Measurements from ENCODE around the gene SSR4. TPM values are rescaled to one million over a fixed set of nuclear protein-coding genes. Genes with fewer than 3 reads are reported as not detected.

The SSR4 gene
- total and polyA plus RNA-seq, 2 of the 13 experiments (the other 11 are each of a cell fraction or from before 2014, with no cell fraction given), result 214 to 288 TPM

DNA sequence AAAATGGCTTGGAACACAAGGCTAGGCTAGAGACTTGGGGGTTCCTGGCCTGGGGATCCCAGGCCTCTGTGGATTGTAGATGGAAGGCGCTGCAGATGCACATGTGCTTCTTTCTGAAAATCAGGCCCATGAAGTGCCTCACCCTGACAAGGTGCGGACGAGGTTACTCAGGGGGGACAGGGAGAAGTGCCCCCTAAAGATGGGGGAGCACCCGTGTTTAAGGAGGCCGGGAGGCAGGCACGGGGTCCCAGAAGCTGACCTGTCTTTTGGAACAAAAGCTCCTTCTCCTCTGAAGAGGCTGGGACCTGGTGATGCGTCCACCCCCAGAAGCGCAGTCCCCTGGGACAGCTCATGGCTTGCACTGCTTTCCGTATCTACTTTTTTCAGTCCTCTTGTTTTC is 33.4 kb downstream of the SSR4 start:
- Histone ChIP-seq H4K20me1 (ENCODE audit: insufficient read depth, low read length) (no peaks in the 10 kb centered on the region), H3K4me3 (replicated peaks in 1 of 3; ENCODE audit: insufficient read depth in 1 of 3, low read depth in 2 of 3, low read length in 3 of 3) (no peak overlapping the region), H3K36me3 (replicated peaks in 1 of 2; ENCODE audit: control insufficient read depth in 1 of 2, insufficient read depth in 2 of 2, low read length in 2 of 2) (no peaks in the 10 kb centered on the region), H3K27ac (ENCODE audit: extremely low read length, insufficient read depth, low read length) (no peak overlapping the region), H3K79me2 (ENCODE audit: insufficient read depth, low read length) (no peaks in the 10 kb centered on the region), H3K27me3 (ENCODE audit: control insufficient read depth in 1 of 2, insufficient read depth in 2 of 2, low read length in 2 of 2) (peaks cover 4 to 42% of the 10 kb centered on the region in 2 experiments; a peak in 4 of 5 replicates), H3K9me3 (ENCODE audit: low read length) (no peaks in the 10 kb centered on the region), H3K9ac (ENCODE audit: insufficient read depth, low read depth, low read length) (no peak overlapping the region), H2AFZ (ENCODE audit: low read length) (no peak overlapping the region), H3K4me1 (ENCODE audit: insufficient read depth, low read length) (no peaks in the 10 kb centered on the region), H3K4me2 (ENCODE audit: low read depth, low read length) (no peak overlapping the region)
- ATAC-seq (no peak), FAIRE-seq (no peak), DNase-seq (ENCODE audit: low spot score) (no peak)
- 90% methylated on average over 2 of the region's 9 CpGs for WGBS (ENCODE audit: low lambda C conversion rate)
- BruUV-seq (replicated peaks), result no TSS peak
- no peak for TF ChIP-seq ZFP41 (CRISPR knock-in tag; IDR thresholded peaks at IDR 0.05; ENCODE audit: borderline replicate concordance)
- TF ChIP-seq SYNCRIP (IDR thresholded peaks at IDR 0.05; ENCODE audit: insufficient read depth, low read depth, low read length), result no peak
- TF ChIP-seq, protein P1, sequence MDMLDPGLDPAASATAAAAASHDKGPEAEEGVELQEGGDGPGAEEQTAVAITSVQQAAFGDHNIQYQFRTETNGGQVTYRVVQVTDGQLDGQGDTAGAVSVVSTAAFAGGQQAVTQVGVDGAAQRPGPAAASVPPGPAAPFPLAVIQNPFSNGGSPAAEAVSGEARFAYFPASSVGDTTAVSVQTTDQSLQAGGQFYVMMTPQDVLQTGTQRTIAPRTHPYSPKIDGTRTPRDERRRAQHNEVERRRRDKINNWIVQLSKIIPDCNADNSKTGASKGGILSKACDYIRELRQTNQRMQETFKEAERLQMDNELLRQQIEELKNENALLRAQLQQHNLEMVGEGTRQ (IDR thresholded peaks at IDR 0.05; ENCODE audit: low read depth, low read length), result no peak
- TF ChIP-seq, protein P1 (CRISPR knock-in tag; IDR thresholded peaks at IDR 0.05; ENCODE audit: borderline replicate concordance), result no peak
- in situ Hi-C loops (cut with HindIII; ENCODE audit: extremely low pct_ligation_motif_present, low pct_unique_long_range_greater_than_20kb) (no loop called here), intact Hi-C loops (cut with micrococcal nuclease; ENCODE audit: unreplicated experiment) (no loop called here)
- ChIA-PET CTCF (ENCODE audit: low intra/inter-chr PET ratio, low total read pairs) (no interaction called here), POLR2A (no interaction called here)

DNA sequence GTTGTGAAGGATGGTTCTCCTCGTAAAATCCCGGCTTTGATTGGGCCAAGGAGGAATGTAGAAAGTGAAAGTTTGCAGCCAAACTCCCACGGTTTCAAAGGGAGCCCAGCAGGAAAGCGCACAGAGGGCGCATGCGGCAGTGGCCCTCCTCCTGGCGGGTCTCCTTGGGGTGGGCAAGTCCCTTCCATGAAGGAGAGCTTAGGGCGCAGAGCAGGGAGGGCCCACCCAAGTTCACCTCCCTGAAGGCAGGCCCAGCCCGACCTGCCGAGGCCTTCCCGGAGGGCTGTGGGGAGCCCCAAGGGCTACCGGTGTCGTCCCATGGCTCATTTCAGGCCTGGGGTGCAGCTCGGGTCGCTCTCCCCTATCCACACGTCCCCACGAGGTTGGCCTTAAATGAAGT is 33.8 kb downstream of the SSR4 start:
- no peak overlapping the region for H3K4me3 ChIP-seq (replicated peaks in 1 of 3; ENCODE audit: insufficient read depth in 1 of 3, low read depth in 2 of 3, low read length in 3 of 3)
- DNase-seq (ENCODE audit: low spot score) (no peak), FAIRE-seq (no peak), ATAC-seq (no peak)
- no peak overlapping the region for H3K4me2 ChIP-seq (ENCODE audit: low read depth, low read length)
- H2AFZ ChIP-seq (ENCODE audit: low read length), result no peak overlapping the region
- CTCF ChIA-PET (ENCODE audit: low intra/inter-chr PET ratio, low total read pairs), result no interaction called here
- H3K27ac ChIP-seq (ENCODE audit: extremely low read length, insufficient read depth, low read length), result no peak overlapping the region
- in situ Hi-C loops (cut with HindIII; ENCODE audit: extremely low pct_ligation_motif_present, low pct_unique_long_range_greater_than_20kb) (no loop called here), intact Hi-C loops (cut with micrococcal nuclease; ENCODE audit: unreplicated experiment) (no loop called here)
- H3K9ac ChIP-seq (ENCODE audit: insufficient read depth, low read depth, low read length), result no peak overlapping the region
- no peaks in the 10 kb centered on the region for H3K79me2 ChIP-seq (ENCODE audit: insufficient read depth, low read length)
- WGBS (ENCODE audit: low lambda C conversion rate), result no CpG with 5 or more reads among the region's 17 CpGs
- BruUV-seq (replicated peaks), result no TSS peak
- H3K36me3 ChIP-seq (replicated peaks in 1 of 2; ENCODE audit: control insufficient read depth in 1 of 2, insufficient read depth in 2 of 2, low read length in 2 of 2), result no peaks in the 10 kb centered on the region
- H3K27me3 ChIP-seq (ENCODE audit: control insufficient read depth in 1 of 2, insufficient read depth in 2 of 2, low read length in 2 of 2), result peaks cover 4 to 42% of the 10 kb centered on the region in 2 experiments; a peak in 4 of 5 replicates
- no peaks in the 10 kb centered on the region for H3K4me1 ChIP-seq (ENCODE audit: insufficient read depth, low read length)
- H4K20me1 ChIP-seq (ENCODE audit: insufficient read depth, low read length), result no peaks in the 10 kb centered on the region
- POLR2A ChIA-PET, result no interaction called here
- H3K9me3 ChIP-seq (ENCODE audit: low read length), result no peaks in the 10 kb centered on the region
- TF ChIP-seq, protein P2, sequence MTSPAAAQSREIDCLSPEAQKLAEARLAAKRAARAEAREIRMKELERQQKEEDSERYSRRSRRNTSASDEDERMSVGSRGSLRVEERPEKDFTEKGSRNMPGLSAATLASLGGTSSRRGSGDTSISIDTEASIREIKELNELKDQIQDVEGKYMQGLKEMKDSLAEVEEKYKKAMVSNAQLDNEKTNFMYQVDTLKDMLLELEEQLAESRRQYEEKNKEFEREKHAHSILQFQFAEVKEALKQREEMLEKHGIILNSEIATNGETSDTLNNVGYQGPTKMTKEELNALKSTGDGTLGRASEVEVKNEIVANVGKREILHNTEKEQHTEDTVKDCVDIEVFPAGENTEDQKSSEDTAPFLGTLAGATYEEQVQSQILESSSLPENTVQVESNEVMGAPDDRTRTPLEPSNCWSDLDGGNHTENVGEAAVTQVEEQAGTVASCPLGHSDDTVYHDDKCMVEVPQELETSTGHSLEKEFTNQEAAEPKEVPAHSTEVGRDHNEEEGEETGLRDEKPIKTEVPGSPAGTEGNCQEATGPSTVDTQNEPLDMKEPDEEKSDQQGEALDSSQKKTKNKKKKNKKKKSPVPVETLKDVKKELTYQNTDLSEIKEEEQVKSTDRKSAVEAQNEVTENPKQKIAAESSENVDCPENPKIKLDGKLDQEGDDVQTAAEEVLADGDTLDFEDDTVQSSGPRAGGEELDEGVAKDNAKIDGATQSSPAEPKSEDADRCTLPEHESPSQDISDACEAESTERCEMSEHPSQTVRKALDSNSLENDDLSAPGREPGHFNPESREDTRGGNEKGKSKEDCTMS (CRISPR knock-in tag; conservative IDR thresholded peaks at IDR 0.05), result no peak
- TF ChIP-seq ELF3 (CRISPR knock-in tag; IDR thresholded peaks at IDR 0.05), result no peak
